Endothelial cell of umbilical vein (primary cell): ENCODE results near the gene LRFN2. TPM values are rescaled to one million over a fixed set of nuclear protein-coding genes. Genes with fewer than 3 reads are reported as not detected.

Experiments
- BruUV-seq: library from RNA; stranded (reverse); fragments of 400-500 nt; replicated peaks from 2 replicates; lab custom pipeline; 2021; lab: Mats Ljungman, UMichigan
- CTCF ChIA-PET: fragments of 300-600, 350-600 bp; sonication (Branson Sonifier 250); formaldehyde crosslinking; loops from one replicate; lab custom pipeline; 2021; ENCODE audit warnings: antibody characterized with exemption, inconsistent platforms; lab: Charles Lee
- POLR2A ChIA-PET: fragments of 300-600, 350-600 bp; sonication (Branson Sonifier 250); formaldehyde crosslinking; loops from one replicate; lab custom pipeline; 2021; ENCODE audit warnings: antibody characterized with exemption, inconsistent platforms; lab: Charles Lee
- DNase-seq: peaks from one replicate; pipeline ENCODE4 v3.0.0-alpha.2; 2011; ENCODE audit warnings: low read depth, low spot score
- FAIRE-seq: peaks from 2 replicates; lab custom pipeline; 2011; peaks lifted over from hg19 to GRCh38; lab: Jason Lieb, UNC
- H2AFZ ChIP-seq: 2 replicates; pipeline ENCODE4 v1.6.0; 2012; ENCODE audit warnings: low read depth, low read length, control low read depth, inconsistent platforms
- H3K27ac ChIP-seq: 2 replicates; pipeline ENCODE4 v1.5.1; 2011; ENCODE audit warnings: low read depth, mild to moderate bottlenecking, control low read depth, low read length, moderate library complexity; ENCODE audit not compliant: insufficient read depth
- H3K27me3 ChIP-seq, 2 experiments: 2 replicates each; pipeline versions ENCODE4 v1.6.0 to v1.6.1; 2011; ENCODE audit warnings: low read length in 2 of 2, mixed read lengths in 1 of 2; ENCODE audit not compliant: control insufficient read depth in 2 of 2, insufficient read depth in 2 of 2
- H3K36me3 ChIP-seq, 2 experiments: 2 replicates in 1 of 2; 3 replicates in 1 of 2; pipeline ENCODE4 v1.5.1; 2011; ENCODE audit warnings: low read length in 2 of 2, mild to moderate bottlenecking in 1 of 2, moderate library complexity in 1 of 2; ENCODE audit not compliant: control insufficient read depth in 2 of 2, insufficient read depth in 2 of 2; ENCODE audit errors: extremely low read depth in 1 of 2
- H3K4me1 ChIP-seq: 3 replicates; pipeline ENCODE4 v1.5.1; 2011; ENCODE audit warnings: mild to moderate bottlenecking, low read length; ENCODE audit not compliant: control insufficient read depth, insufficient read depth; ENCODE audit errors: extremely low read depth
- H3K4me2 ChIP-seq: 2 replicates; pipeline ENCODE4 v1.6.1; 2011; ENCODE audit warnings: low read length, control low read depth, mixed read lengths; ENCODE audit not compliant: insufficient read depth
- H3K4me3 ChIP-seq, 3 experiments: fragments of 200-600 bp in 1 of 3; sonication (generic), shearing (Covaris generic) in 1 of 3; replicated peaks in 1 of 3; 2 replicates each; pipeline ENCODE4 v1.5.1; 2011 to 2016; ENCODE audit warnings: control low read depth in 3 of 3, low read length in 3 of 3, mild to moderate bottlenecking in 2 of 3, inconsistent platforms in 1 of 3, low read depth in 1 of 3, moderate library complexity in 1 of 3; ENCODE audit not compliant: insufficient read depth in 1 of 3
- H3K79me2 ChIP-seq: 2 replicates; pipeline ENCODE4 v1.6.0; 2012; ENCODE audit warnings: low read length, inconsistent platforms; ENCODE audit not compliant: control insufficient read depth, insufficient read depth
- H3K9ac ChIP-seq: replicated peaks from 2 replicates; pipeline ENCODE3; 2011; ENCODE audit warnings: low read length, control low read depth; ENCODE audit not compliant: insufficient read depth; ENCODE audit errors: extremely low read depth
- H3K9me1 ChIP-seq: replicated peaks from 3 replicates; pipeline ENCODE4 v1.6.0; 2011; ENCODE audit warnings: mild to moderate bottlenecking, low read length; ENCODE audit not compliant: control insufficient read depth, insufficient read depth; ENCODE audit errors: extremely low read depth
- H3K9me3 ChIP-seq: replicated peaks from 2 replicates; pipeline ENCODE4 v1.5.1; 2012; ENCODE audit warnings: low read length, inconsistent platforms; ENCODE audit not compliant: control insufficient read depth, insufficient read depth
- H4K20me1 ChIP-seq: replicated peaks from 2 replicates; pipeline ENCODE3; 2011; ENCODE audit warnings: mild to moderate bottlenecking, low read length; ENCODE audit not compliant: control insufficient read depth, insufficient read depth; ENCODE audit errors: extremely low read depth
- EZH2 ChIP-seq: IDR thresholded peaks from 2 replicates; pipeline ENCODE4 v1.6.1; 2012; ENCODE audit warnings: borderline replicate concordance, low read depth, mild to moderate bottlenecking, moderate library complexity, low read length, inconsistent platforms; ENCODE audit not compliant: severe bottlenecking
- FOS ChIP-seq: IDR thresholded peaks from 2 replicates; pipeline ENCODE4 v1.6.1; 2011; ENCODE audit warnings: mild to moderate bottlenecking, low read length, moderate library complexity, borderline replicate concordance; ENCODE audit not compliant: insufficient read depth
- GATA2 ChIP-seq: IDR thresholded peaks from 2 replicates; pipeline ENCODE4 v1.7.0; 2011; ENCODE audit warnings: low read depth, mild to moderate bottlenecking, moderate library complexity, mixed read lengths, low read length; ENCODE audit not compliant: insufficient read length, insufficient read depth
- JUN ChIP-seq: IDR thresholded peaks from 2 replicates; pipeline ENCODE4 v1.6.1; 2011; ENCODE audit warnings: borderline replicate concordance, low read depth; ENCODE audit not compliant: insufficient read length, insufficient read depth
- MYC ChIP-seq: IDR thresholded peaks from one replicate; pipeline ENCODE4 v1.6.1; 2011; ENCODE audit warnings: mild to moderate bottlenecking, low read depth, low read length
- POLR2A ChIP-seq: IDR thresholded peaks from 2 replicates; pipeline ENCODE4 v1.6.1; 2012; ENCODE audit warnings: low read depth, mild to moderate bottlenecking, control low read depth, low read length
- POLR2AphosphoS5 ChIP-seq: IDR thresholded peaks from 2 replicates; pipeline ENCODE4 v1.6.1; 2012; ENCODE audit warnings: low read depth, mild to moderate bottlenecking, control low read depth, low read length, moderate library complexity; ENCODE audit not compliant: insufficient read depth
- dilution Hi-C: fragments of 300-500 bp; cut with MboI; formaldehyde crosslinking; loops from one replicate; pipeline ENCODE4 v1.15.0; 2019; ENCODE audit warnings: low sequenced_read_pairs; ENCODE audit not compliant: extremely low pct_ligation_motif_present
- intact Hi-C: fragments of 100-400 bp; cut with micrococcal nuclease; formaldehyde crosslinking; loops from one replicate; pipeline ENCODE4 v1.10.0; 2022
- polyA plus RNA-seq, 4 experiments: library from polyadenylated mRNA; depleted of rRNA in 3 of 4; stranded (reverse) in 3 of 4; unstranded in 1 of 4; fragments of >200 nt; gene quantifications; 2 replicates each; pipeline versions ENCODE4 v1.2.1 to v1.2.3, GENCODE V29; 2011 to 2012; ENCODE audit warnings: missing spikeins in 1 of 4
- total RNA-seq: library from RNA; stranded (reverse); gene quantifications from 2 replicates; pipeline ENCODE4 v1.2.3, GENCODE V29; 2021
- TF ChIP-seq, protein P1 (sequence below): IDR thresholded peaks from 2 replicates; pipeline ENCODE4 v1.6.1; 2011; ENCODE audit not compliant: insufficient read depth, insufficient read length
- TF ChIP-seq, protein P2 (sequence below), 2 donors: IDR thresholded peaks; 1 replicate in 1 of 2; 2 replicates in 1 of 2; pipeline ENCODE4 v1.5.1; 2011; ENCODE audit warnings: low read length in 2 of 2, mild to moderate bottlenecking in 2 of 2, moderate library complexity in 2 of 2, control low read depth in 1 of 2, inconsistent platforms in 1 of 2, low read depth in 1 of 2; ENCODE audit not compliant: insufficient read depth in 1 of 2; ENCODE audit errors: extremely low read depth in 1 of 2

Gene LRFN2
- total and polyA plus RNA-seq, 2 donors (not counting 3 experiments of a cell fraction or from before 2014, with no cell fraction given): not detected

DNA sequence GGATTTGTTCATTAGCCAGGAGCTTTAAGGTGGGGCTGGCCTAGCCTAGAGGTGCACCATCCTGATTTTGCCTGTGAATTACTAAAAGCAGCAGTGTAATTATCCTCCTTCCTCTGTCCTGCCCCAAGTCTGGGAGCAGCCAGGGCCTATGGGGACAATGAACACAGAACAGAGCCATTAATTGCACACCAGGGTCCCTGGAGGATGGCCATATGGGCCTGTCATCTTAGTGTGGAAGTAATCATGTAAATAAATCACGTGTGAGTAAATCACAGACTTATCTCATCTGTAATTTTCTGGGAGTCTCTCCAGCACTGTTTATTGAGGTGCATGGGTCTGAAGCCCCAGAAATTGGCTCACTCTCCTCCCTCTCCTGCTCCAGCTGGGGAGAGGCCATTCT lies 176.3 kb downstream of the LRFN2 start:
- Histone ChIP-seq H3K27me3 (no peaks in the 10 kb centered on the region), H4K20me1 (no peaks in the 10 kb centered on the region), H3K9me3 (no peaks in the 10 kb centered on the region), H2AFZ (no peak overlapping the region), H3K4me3 (no peak overlapping the region), H3K79me2 (no peaks in the 10 kb centered on the region), H3K9ac (no peak overlapping the region), H3K36me3 (no peaks in the 10 kb centered on the region), H3K9me1 (no peaks in the 10 kb centered on the region), H3K4me2 (no peak overlapping the region), H3K4me1 (no peaks in the 10 kb centered on the region), H3K27ac (no peak overlapping the region)
- intact Hi-C loops: no loop called here
- POLR2A ChIA-PET: no interaction called here
- CTCF ChIA-PET: no interaction called here
- TF ChIP-seq JUN (no peak), GATA2 (no peak), POLR2A (no peak), EZH2 (no peak), FOS (no peak), POLR2AphosphoS5 (no peak), MYC (no peak)
- TF ChIP-seq, protein P1, sequence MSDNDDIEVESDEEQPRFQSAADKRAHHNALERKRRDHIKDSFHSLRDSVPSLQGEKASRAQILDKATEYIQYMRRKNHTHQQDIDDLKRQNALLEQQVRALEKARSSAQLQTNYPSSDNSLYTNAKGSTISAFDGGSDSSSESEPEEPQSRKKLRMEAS: no peak
- TF ChIP-seq, protein P2, sequence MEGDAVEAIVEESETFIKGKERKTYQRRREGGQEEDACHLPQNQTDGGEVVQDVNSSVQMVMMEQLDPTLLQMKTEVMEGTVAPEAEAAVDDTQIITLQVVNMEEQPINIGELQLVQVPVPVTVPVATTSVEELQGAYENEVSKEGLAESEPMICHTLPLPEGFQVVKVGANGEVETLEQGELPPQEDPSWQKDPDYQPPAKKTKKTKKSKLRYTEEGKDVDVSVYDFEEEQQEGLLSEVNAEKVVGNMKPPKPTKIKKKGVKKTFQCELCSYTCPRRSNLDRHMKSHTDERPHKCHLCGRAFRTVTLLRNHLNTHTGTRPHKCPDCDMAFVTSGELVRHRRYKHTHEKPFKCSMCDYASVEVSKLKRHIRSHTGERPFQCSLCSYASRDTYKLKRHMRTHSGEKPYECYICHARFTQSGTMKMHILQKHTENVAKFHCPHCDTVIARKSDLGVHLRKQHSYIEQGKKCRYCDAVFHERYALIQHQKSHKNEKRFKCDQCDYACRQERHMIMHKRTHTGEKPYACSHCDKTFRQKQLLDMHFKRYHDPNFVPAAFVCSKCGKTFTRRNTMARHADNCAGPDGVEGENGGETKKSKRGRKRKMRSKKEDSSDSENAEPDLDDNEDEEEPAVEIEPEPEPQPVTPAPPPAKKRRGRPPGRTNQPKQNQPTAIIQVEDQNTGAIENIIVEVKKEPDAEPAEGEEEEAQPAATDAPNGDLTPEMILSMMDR (IDR thresholded peaks at IDR 0.05; ENCODE audit: extremely low read depth in 1 of 2, insufficient read depth in 1 of 2, low read depth in 1 of 2, low read length in 2 of 2): no peak
- no peak for FAIRE-seq
- DNase-seq: no peak
- BruUV-seq: no TSS peak
- dilution Hi-C loops: no loop called here
